ENCODE results near the gene HPX.
A peak's percentile ranks its signal among the peaks of the same experiment; 100 is the strongest.

Gene HPX, protein sequence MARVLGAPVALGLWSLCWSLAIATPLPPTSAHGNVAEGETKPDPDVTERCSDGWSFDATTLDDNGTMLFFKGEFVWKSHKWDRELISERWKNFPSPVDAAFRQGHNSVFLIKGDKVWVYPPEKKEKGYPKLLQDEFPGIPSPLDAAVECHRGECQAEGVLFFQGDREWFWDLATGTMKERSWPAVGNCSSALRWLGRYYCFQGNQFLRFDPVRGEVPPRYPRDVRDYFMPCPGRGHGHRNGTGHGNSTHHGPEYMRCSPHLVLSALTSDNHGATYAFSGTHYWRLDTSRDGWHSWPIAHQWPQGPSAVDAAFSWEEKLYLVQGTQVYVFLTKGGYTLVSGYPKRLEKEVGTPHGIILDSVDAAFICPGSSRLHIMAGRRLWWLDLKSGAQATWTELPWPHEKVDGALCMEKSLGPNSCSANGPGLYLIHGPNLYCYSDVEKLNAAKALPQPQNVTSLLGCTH

DNA sequence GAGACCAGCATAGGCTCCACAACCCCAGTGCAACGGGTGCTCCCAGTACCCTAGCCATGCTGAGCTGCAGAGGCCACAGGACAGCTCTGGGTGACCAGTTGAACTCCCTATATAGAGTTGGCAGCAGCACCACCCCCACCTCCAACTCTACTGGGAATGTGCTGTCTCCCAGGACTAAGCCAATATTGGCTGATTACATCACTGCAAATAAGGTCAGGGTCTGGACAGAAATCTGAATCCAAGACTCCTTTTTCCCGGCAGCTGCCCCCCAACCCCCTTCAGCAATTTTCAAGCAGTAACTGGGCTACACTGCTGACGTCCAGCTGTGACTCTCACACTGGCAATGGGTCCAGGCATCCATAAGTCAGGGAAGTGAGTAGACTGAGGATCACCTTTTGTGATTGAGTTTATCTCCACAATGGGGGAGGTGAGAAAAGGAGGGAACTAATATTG lies at the start of gene HPX:
Gene HPX, minus strand, starts transcription at position 82 of the 453 bp plus-strand sequence. Its CDS starts 24 bp downstream, at position 58.
- no peak for DNase-seq (ENCODE audit: low read depth)

DNA sequence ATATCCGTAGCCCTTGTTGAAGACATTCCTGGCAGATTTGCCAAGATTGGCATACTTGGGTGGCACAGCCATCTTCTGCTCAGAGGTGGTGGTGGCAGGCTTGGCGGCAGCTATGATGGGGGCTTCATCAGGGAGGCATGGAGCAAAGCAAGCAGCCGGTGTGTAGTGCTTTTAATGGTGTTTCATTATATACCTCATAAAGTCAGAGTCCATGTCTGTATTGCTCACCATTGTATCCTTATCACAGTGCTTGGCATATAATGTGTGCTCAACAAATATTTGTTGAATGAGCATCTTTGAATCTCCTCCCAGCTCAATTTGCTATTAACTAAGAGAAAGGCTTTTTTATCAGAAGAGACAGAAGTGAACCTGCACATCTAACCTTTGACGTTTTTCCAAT lies 48.5 kb upstream of the HPX start:
- DNase-seq (ENCODE audit: low read depth): no peak

- no peak for DNase-seq (ENCODE audit: low read depth)
Observed at GRCh38 chr11:6488821-6489220, 48.0 kb upstream of the HPX start.

GRCh38 chr11:6488342-6488741 lies 47.6 kb upstream of the HPX start:
- DNase-seq (ENCODE audit: low read depth): no peak

DNA sequence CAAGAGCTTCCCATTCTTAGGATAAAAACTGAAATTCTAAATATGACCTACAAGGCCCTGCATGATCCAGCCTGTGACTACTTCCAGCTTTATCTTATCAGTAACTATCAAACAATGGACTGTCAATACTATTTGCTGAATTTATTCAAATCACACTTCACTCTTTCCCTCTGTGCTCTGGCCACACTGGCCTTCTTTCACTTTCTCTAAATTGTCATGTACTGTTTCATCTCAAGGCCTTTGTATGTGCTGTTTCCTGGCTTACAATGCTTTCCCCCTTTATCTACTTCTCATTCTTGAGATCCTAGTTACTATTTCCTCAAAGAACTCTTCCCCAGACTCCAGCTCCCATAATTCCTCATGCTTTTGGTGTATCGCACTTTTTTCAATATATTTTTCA lies 46.2 kb upstream of the HPX start:
- DNase-seq (ENCODE audit: low read depth): no peak

DNA sequence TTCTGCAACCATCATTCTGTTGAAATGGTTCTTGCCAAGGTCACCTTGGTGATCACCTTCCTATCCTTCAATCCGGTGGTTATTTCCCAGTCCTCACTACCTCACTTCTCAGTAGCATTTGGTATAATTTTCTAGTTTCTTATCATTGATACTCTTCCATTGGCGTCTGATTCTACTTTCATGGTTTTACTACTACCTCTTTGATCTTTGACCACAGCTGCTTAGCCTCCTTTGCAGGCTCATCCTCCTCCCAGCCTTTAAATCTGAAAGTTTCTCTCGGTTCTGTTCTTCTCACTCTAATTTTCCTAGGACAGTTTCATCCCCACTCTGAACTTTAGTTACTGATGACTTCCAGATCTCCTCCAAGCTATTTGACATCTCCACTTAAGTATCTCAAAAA lies 45.5 kb upstream of the HPX start:
- DNase-seq (ENCODE audit: low read depth): no peak

- DNase-seq (ENCODE audit: low read depth): no peak
Observed at GRCh38 chr11:6485661-6486060, 44.9 kb upstream of the HPX start.

GRCh38 chr11:6483015-6483414 lies 42.2 kb upstream of the HPX start:
- DNase-seq (ENCODE audit: low read depth): no peak

DNA sequence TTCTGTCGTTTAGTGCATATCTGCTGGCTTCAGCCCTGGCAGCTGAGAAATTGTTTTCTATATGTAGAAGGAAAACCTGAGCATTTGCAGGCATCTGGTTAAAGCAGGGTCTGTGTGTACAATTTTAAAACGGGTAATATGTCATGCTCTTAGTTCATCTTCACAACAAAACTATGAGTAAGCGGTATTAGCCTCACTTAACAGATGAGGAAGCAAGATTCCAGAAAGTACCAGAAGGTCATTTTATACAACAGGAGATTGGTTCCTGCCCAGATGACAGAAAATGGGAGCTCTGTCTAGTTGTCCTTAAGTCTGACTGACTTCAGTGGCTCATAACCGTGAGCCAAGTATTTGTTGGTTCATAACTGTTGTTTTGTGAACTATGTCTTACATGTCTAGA lies 41.7 kb upstream of the HPX start:
- DNase-seq (ENCODE audit: low read depth): no peak

- no peak for DNase-seq (ENCODE audit: low read depth)
Observed at GRCh38 chr11:6481924-6482275, 41.1 kb upstream of the HPX start.

- DNase-seq (ENCODE audit: low read depth): peak; percentile 96
Observed at GRCh38 chr11:6481012-6481923, 40.5 kb upstream of the HPX start, which contains the start of the genes ARFIP2 and TIMM10B. Gene ARFIP2, minus strand, starts transcription at chr11:6481331. Its CDS starts 910 bp downstream, at chr11:6480421. Gene TIMM10B, plus strand, starts transcription at chr11:6481501. Its CDS starts 16 bp downstream, at chr11:6481517.

GRCh38 chr11:6480299-6480914 lies 39.6 kb upstream of the HPX start:
- DNase-seq (ENCODE audit: low read depth): no peak

GRCh38 chr11:6476571-6476970 lies 35.8 kb upstream of the HPX start:
- DNase-seq (ENCODE audit: low read depth): no peak

- DNase-seq (ENCODE audit: low read depth): no peak
Observed at GRCh38 chr11:6475936-6476335, 35.1 kb upstream of the HPX start.

DNA sequence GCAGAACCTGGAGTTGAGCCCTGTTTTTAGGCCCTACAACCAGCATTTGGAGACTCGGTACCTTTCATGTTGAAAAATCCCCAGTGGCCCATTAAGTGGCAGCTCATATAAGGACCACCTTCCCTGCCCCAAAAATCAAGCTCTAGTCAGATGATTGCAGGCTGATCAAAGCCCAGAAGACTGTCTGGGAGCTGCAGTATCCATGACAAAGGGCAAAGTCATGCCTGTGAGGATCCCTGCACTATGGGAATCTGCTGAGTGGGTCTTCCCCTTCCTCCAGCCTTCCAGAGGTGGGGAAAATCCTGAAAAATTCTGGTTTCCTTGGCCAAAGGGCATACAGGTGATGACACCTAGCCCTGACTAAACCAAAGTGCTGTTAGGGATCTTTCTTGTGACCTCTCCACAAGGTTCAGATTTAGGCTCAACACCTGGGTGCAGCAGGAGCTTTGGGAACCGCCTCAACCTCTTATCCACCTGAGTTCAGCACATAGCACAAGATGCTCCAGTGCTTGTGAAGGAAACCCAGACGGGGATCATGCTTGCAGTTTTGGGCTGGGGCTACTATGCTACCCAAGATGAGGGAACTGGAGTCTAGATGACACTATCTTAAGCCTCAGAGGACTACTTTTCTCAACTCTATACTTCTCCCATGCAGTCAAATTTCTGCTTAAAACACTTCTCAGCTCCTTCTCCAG lies 34.2 kb upstream of the HPX start:
- no peak for DNase-seq (ENCODE audit: low read depth)

DNA sequence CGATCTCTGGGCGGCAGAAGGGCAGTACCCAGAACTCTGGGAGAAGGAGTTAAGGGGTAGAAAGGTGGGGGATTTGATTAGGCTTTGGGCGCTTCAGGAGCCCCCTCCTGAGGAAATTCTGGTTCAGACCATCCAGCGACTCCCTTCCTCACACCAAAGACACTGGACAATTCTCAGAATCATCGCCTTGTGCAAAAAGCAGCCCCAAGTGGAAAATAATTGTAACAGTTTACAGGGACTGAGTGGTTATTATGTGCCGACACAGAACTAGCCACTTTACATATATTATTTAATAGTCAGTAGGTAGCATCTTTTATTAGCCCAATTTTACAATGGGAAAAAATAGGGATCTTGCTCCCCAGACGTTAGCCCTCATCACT lies 33.6 kb upstream of the HPX start:
- DNase-seq (ENCODE audit: low read depth): no peak

DNA sequence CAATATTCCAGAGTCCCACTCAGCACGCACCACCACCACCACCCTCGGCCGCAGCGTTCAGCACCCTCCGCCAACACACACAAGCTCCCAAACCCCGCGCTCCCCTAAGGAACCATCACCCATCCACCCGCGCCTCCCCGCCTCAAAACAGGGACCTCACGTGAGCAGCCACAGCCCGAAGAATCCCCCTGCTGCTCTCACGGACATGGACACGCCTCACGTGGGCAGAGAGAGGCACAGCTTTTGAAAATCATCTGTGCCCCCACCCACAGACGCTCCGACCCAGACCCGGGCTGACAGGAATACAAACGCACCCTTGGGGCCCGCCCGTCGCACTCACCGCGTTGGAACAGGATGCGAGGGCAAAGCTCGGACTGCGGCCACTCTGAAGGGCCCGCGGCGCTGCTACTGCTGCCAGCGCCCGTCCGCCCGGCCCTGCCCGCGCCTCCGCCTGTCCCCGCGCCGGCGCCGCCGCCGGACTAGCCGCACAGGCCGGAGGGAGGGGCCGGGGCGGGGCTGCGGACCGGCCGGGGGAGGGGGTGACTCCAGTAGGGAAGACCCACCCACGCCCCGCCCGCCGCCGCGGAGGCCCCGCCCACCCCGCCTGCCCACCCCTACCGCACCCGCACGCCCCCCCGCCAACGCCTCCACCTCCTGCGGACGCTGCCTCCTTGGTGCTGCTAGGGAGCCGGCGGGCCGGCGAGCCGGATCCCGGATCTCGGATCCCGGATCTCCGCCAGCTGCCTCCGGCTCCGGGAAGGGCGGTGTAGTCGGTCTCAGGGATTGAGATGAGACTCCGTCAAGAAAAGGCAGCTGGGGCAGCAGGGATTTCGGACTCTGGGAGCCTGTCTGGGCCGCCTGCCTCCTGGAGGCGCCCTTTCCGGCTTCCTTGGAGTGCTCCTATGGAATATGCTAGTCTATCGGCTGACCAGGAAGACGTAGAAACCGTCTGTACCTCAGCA lies 32.9 kb upstream of the HPX start, which contains the start of gene TRIM3:
Gene TRIM3, minus strand, starts transcription at position 491 of the 962 bp plus-strand sequence. CDS start 8,246 bp downstream, outside the sequence.
- DNase-seq (ENCODE audit: low read depth): peak; percentile 75

DNA sequence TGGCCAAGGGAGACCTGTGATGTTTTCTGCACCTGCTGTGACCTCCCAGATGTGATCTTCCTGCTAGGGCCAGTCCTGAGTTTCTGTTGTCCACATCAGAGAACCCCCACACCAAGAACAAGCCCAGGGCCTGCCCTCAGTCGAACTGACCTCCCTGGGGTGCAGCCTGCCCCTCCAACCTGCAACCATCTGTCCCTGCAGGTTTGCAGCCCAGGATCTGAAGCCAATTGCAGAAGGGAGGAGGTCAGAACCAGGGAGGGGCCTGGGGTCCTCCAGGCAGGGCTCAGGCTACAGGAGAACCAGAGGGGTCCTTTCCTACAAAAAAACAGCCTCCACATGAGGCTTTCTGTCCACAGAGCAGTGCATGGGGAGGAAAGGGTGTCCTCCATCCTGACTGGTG lies 32.1 kb upstream of the HPX start:
- no peak for DNase-seq (ENCODE audit: low read depth)

- DNase-seq (ENCODE audit: low read depth): no peak
Observed at GRCh38 chr11:6469599-6469998, 28.8 kb upstream of the HPX start.

GRCh38 chr11:6468712-6469495 lies 28.1 kb upstream of the HPX start:
- no peak for DNase-seq (ENCODE audit: low read depth)

All from GM04504 (cell line).